Suprapubic skin (tissue), 4 donors: Measurements from ENCODE around the gene TTLL5.

ENCODE experiments used
- CTCF ChIP-seq, 2 donors: fragments of 200-600 bp in 1 of 2; fragments of 450-650 bp in 1 of 2; sonication (generic) in 1 of 2; IDR thresholded peaks; one replicate each; pipeline ENCODE4 v1.5.1; 2016 to 2019; ENCODE audit warnings: antibody characterized with exemption in 2 of 2, mild to moderate bottlenecking in 1 of 2, moderate library complexity in 1 of 2
- EP300 ChIP-seq: sonication (generic); formaldehyde crosslinking; IDR thresholded peaks from one replicate; pipeline ENCODE4 v1.6.1; 2017; ENCODE audit warnings: antibody characterized with exemption
- POLR2A ChIP-seq, 2 donors: fragments of 450-650 bp; IDR thresholded peaks; one replicate each; pipeline ENCODE4 v1.6.1; 2017; ENCODE audit warnings: antibody characterized with exemption in 2 of 2, mild to moderate bottlenecking in 2 of 2, moderate library complexity in 2 of 2
- POLR2AphosphoS5 ChIP-seq, 3 donors: sonication (generic); formaldehyde crosslinking; IDR thresholded peaks; one replicate each; pipeline ENCODE4 v1.6.1; 2017; ENCODE audit warnings: antibody characterized with exemption in 3 of 3

GRCh38 chr14:75812622-75813021, 151.6 kb downstream of the TTLL5 start:
- TF ChIP-seq CTCF (IDR thresholded peaks at IDR 0.05) (no peak), POLR2AphosphoS5 (IDR thresholded peaks at IDR 0.05) (no peak), POLR2A (IDR thresholded peaks at IDR 0.05) (no peak), EP300 (no peak)
